SK-N-SH (cell line): ENCODE measurements around the gene DNM2. TPM values are rescaled to one million over a fixed set of nuclear protein-coding genes. Genes with fewer than 3 reads are reported as not detected.
"Not testable (repeated sequence)": the region's sequence is repeated elsewhere in the genome, so short reads cannot be mapped to it uniquely, and the experiment has no call there.

Experiments
- CTCF ChIA-PET: fragments of 300-600, 350-600 bp; formaldehyde crosslinking; extraction: SDS; loops from one replicate; lab custom pipeline; 2021; lab: Yijun Ruan, JAX
- POLR2A ChIA-PET: fragments of 350-600 bp; sonication (Branson Sonifier 250); formaldehyde crosslinking; extraction: SDS; loops from one replicate; lab custom pipeline; 2020; ENCODE audit warnings: antibody characterized with exemption, inconsistent platforms; lab: Yijun Ruan, JAX
- DNase-seq: peaks from one replicate; pipeline ENCODE4 v3.0.0; 2012
- H2AFZ ChIP-seq: fragments of 200-600 bp; sonication (generic); 2 replicates; pipeline ENCODE4 v1.8.1; 2016; ENCODE audit warnings: antibody characterized with exemption, mild to moderate bottlenecking, low read depth
- H3F3A ChIP-seq: fragments of 200-600 bp; sonication (generic); replicated peaks from 2 replicates; pipeline ENCODE3; 2016; ENCODE audit warnings: antibody characterized with exemption, mild to moderate bottlenecking; ENCODE audit not compliant: insufficient read depth
- H3K27ac ChIP-seq, 2 experiments: fragments of 200-500 bp in 1 of 2; fragments of 200-600 bp in 1 of 2; sonication (Bioruptor generic) in 1 of 2; sonication (generic), shearing (Covaris generic) in 1 of 2; 2 replicates each; pipeline versions ENCODE4 v1.5.1 to v1.6.1; 2014 to 2016; ENCODE audit warnings: low read depth in 2 of 2, inconsistent platforms in 1 of 2, low read length in 1 of 2, mild to moderate bottlenecking in 1 of 2, mixed read lengths in 1 of 2
- H3K27me3 ChIP-seq: fragments of 200-600 bp; sonication (generic), shearing (Covaris generic); 2 replicates; pipeline ENCODE4 v1.6.1; 2016; ENCODE audit warnings: mixed run types; ENCODE audit not compliant: insufficient read depth
- H3K36me3 ChIP-seq, 2 experiments: fragments of 200-500 bp in 1 of 2; fragments of 200-600 bp in 1 of 2; sonication (Bioruptor generic) in 1 of 2; sonication (generic) in 1 of 2; replicated peaks in 1 of 2; 2 replicates each; pipeline versions ENCODE3 to v1.5.1; 2014 to 2016; ENCODE audit warnings: low read length in 1 of 2, mild to moderate bottlenecking in 1 of 2; ENCODE audit not compliant: insufficient read depth in 2 of 2, control insufficient read depth in 1 of 2
- H3K4me1 ChIP-seq, 2 experiments: fragments of 200-500 bp in 1 of 2; fragments of 200-600 bp in 1 of 2; sonication (Bioruptor generic) in 1 of 2; sonication (generic), shearing (Covaris generic) in 1 of 2; 2 replicates each; pipeline versions ENCODE4 v1.5.1 to v1.6.1; 2014 to 2016; ENCODE audit warnings: low read depth in 1 of 2, low read length in 1 of 2, mixed run types in 1 of 2; ENCODE audit not compliant: insufficient read depth in 2 of 2, control insufficient read depth in 1 of 2
- H3K4me2 ChIP-seq: fragments of 200-600 bp; sonication (generic), shearing (Covaris generic); 2 replicates; pipeline ENCODE4 v1.6.1; 2017; ENCODE audit warnings: mixed run types
- H3K4me3 ChIP-seq, 2 experiments: fragments of 200-500 bp in 1 of 2; fragments of 200-600 bp in 1 of 2; sonication (Bioruptor generic) in 1 of 2; sonication (generic), shearing (Covaris generic) in 1 of 2; 2 replicates each; pipeline versions ENCODE4 v1.5.1 to v1.8.1; 2014 to 2016; ENCODE audit warnings: low read depth in 2 of 2, inconsistent platforms in 1 of 2, low read length in 1 of 2, mild to moderate bottlenecking in 1 of 2, mixed read lengths in 1 of 2, moderate library complexity in 1 of 2
- H3K79me2 ChIP-seq: fragments of 200-600 bp; sonication (generic); 2 replicates; pipeline ENCODE4 v1.8.1; 2017; ENCODE audit warnings: mild to moderate bottlenecking; ENCODE audit not compliant: insufficient read depth
- H3K9ac ChIP-seq: fragments of 200-600 bp; sonication (generic); 2 replicates; pipeline ENCODE4 v1.6.1; 2017; ENCODE audit warnings: mixed run types
- H3K9me2 ChIP-seq: fragments of 200-600 bp; sonication (generic); 2 replicates; pipeline ENCODE4 v1.6.1; 2017; ENCODE audit warnings: mixed run types
- H3K9me3 ChIP-seq: fragments of 200-600 bp; sonication (generic); 2 replicates; pipeline ENCODE4 v1.6.1; 2017; ENCODE audit warnings: mixed run types, mild to moderate bottlenecking, moderate library complexity
- H4K20me1 ChIP-seq: fragments of 200-600 bp; sonication (generic); 2 replicates; pipeline ENCODE4 v1.6.1; 2017; ENCODE audit warnings: mild to moderate bottlenecking, mixed run types; ENCODE audit not compliant: insufficient read depth
- GABPA ChIP-seq: IDR thresholded peaks from 2 replicates; pipeline ENCODE4 v1.4.0; 2012; ENCODE audit warnings: low read depth, mild to moderate bottlenecking
- GATA2 ChIP-seq: sonication (generic); formaldehyde crosslinking; IDR thresholded peaks from 2 replicates; pipeline ENCODE4 v1.5.0; 2020; ENCODE audit warnings: mild to moderate bottlenecking, missing genetic modification reagents
- MEF2A ChIP-seq: IDR thresholded peaks from 2 replicates; pipeline ENCODE4 v1.4.0; 2012; ENCODE audit warnings: low read depth, borderline replicate concordance
- NRF1 ChIP-seq: IDR thresholded peaks from 2 replicates; pipeline ENCODE4 v1.6.1; 2012; ENCODE audit warnings: low read depth, mild to moderate bottlenecking, low read length
- RAD21 ChIP-seq: IDR thresholded peaks from 2 replicates; pipeline ENCODE4 v1.6.1; 2012; ENCODE audit warnings: mild to moderate bottlenecking, low read length
- RCOR1 ChIP-seq: fragments of 150-350 bp; IDR thresholded peaks from 2 replicates; pipeline ENCODE4 v1.6.1; 2017; ENCODE audit warnings: antibody characterized with exemption, low read length
- SIN3A ChIP-seq: IDR thresholded peaks from 2 replicates; pipeline ENCODE4 v1.6.1; 2012; ENCODE audit warnings: low read depth, mild to moderate bottlenecking, low read length, moderate library complexity, borderline replicate concordance
- SMC3 ChIP-seq: IDR thresholded peaks from 2 replicates; pipeline ENCODE4 v1.6.1; 2012; ENCODE audit warnings: low read depth, low read length, improper control_type of control experiment
- YY1 ChIP-seq: IDR thresholded peaks from 2 replicates; pipeline ENCODE4 v1.4.0; 2012; ENCODE audit warnings: low read depth, mild to moderate bottlenecking
- WGBS: methylation state at CpG from one replicate; pipeline ENCODE4 v1.1.6; 2017; ENCODE audit warnings: low lambda C conversion rate; 5-methylcytosine and 5-hydroxymethylcytosine counted together
- polyA plus RNA-seq, 3 experiments: library from polyadenylated mRNA; depleted of rRNA; stranded (reverse); fragments of >200 nt; gene quantifications; 2 replicates each; pipeline ENCODE4 v1.2.3, GENCODE V29; 2012
- TF ChIP-seq, protein P1 (sequence below): IDR thresholded peaks from 2 replicates; pipeline ENCODE4 v1.4.0; 2012; ENCODE audit warnings: low read depth, borderline replicate concordance
- TF ChIP-seq, protein P2 (sequence below): IDR thresholded peaks from 2 replicates; pipeline ENCODE4 v1.4.0; 2012; ENCODE audit warnings: low read depth
- TF ChIP-seq, protein P3 (sequence below): IDR thresholded peaks from 2 replicates; pipeline ENCODE4; 2012
- TF ChIP-seq, protein P4 (sequence below): IDR thresholded peaks from 2 replicates; pipeline ENCODE4 v1.6.1; 2012; ENCODE audit warnings: mild to moderate bottlenecking, low read depth, low read length, moderate library complexity
- TF ChIP-seq, protein P5 (sequence below): fragments of 150-350 bp; IDR thresholded peaks from 2 replicates; pipeline ENCODE4 v1.6.1; 2017; ENCODE audit warnings: antibody characterized with exemption, low read length, low read depth, borderline replicate concordance

DNM2 gene
- polyA plus RNA-seq, 1 of the 3 experiments (the other 2 are of a cell fraction): 52.5 TPM

- no peak for TF ChIP-seq SIN3A
These were observed 24.6 kb downstream of the DNM2 start (continued) for GRCh38 chr19:10742476-10742875.

- peaks cover 80% of the 10 kb centered on the region for H4K20me1 ChIP-seq
- no peaks in the 10 kb centered on the region for H3K9me2 ChIP-seq
- no peak overlapping the region for H3K4me3 ChIP-seq
- ChIA-PET POLR2A (no interaction called here), CTCF (interaction anchor here (0.7 kb wide), 1 partner anchor 26 kb away, joined by 3 read pairs; no protein-coding TSS in a partner anchor)
- 0 out of 2 replicates have a peak, but pooled peaks cover 10% of the 10 kb centered on the region for H3K9me3 ChIP-seq
- no peak for DNase-seq
- H2AFZ ChIP-seq: no peak overlapping the region
- TF ChIP-seq GATA2 (CRISPR knock-in tag): no peak
- TF ChIP-seq, protein P1, sequence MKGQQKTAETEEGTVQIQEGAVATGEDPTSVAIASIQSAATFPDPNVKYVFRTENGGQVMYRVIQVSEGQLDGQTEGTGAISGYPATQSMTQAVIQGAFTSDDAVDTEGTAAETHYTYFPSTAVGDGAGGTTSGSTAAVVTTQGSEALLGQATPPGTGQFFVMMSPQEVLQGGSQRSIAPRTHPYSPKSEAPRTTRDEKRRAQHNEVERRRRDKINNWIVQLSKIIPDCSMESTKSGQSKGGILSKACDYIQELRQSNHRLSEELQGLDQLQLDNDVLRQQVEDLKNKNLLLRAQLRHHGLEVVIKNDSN: no peak
- WGBS: 85% methylated on average over 7 of the region's 11 CpGs
- no peak overlapping the region for H3K9ac ChIP-seq
- H3K36me3 ChIP-seq: peaks cover 0 to 6% of the 10 kb centered on the region in 2 experiments
- H3K27me3 ChIP-seq: no peaks in the 10 kb centered on the region
- H3K79me2 ChIP-seq: peaks cover 97% of the 10 kb centered on the region
- H3K4me1 ChIP-seq: peaks cover 8 to 28% of the 10 kb centered on the region in 2 experiments; a peak in 3 of 4 replicates
- H3F3A ChIP-seq: peaks cover 14% of the 10 kb centered on the region
- no peak overlapping the region for H3K4me2 ChIP-seq
- H3K27ac ChIP-seq: no peak overlapping the region; a peak in 1 of 4 replicates
These were observed 26.4 kb downstream of the DNM2 start for GRCh38 chr19:10744253-10744798.

DNA sequence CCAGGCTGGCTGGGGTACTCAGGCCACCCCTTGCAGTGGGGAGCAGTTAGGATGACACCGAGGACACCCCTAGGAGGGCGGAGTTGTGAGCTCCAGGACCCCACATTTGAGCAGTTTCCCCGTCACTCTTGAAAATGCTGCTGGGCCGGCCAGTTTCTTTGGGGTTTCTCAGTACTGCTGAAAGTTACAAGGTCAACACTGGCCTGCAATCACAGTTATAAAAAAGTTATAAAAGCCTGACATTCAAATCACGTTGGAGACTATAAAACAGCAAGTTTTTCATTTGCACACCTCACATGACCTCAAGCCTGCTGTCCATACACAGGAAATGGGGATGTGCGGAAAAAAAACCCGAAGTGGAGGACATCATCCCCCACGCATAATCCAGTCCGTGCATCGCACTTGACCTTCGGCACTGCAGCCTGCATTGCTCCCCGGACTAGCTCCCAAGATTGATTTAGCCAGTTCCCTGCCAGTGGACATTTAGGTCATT, 27.0 kb downstream of the DNM2 start:
- no peak overlapping the region for H3K9ac ChIP-seq
- 96% methylated on average over 11 of the region's 12 CpGs for WGBS
- CTCF ChIA-PET: no interaction called here
- peaks cover 9 to 33% of the 10 kb centered on the region in 2 experiments; a peak in 3 of 4 replicates for H3K4me1 ChIP-seq
- H3K27ac ChIP-seq: no peak overlapping the region
- H3K9me3 ChIP-seq: 0 out of 2 replicates have a peak, but pooled peaks cover 10% of the 10 kb centered on the region
- peaks cover 97% of the 10 kb centered on the region for H3K79me2 ChIP-seq
- H3K27me3 ChIP-seq: no peaks in the 10 kb centered on the region
- peaks cover 0 to 6% of the 10 kb centered on the region in 2 experiments for H3K36me3 ChIP-seq
- H3F3A ChIP-seq: peaks cover 14% of the 10 kb centered on the region
- no peak overlapping the region for H2AFZ ChIP-seq
- no peaks in the 10 kb centered on the region for H3K9me2 ChIP-seq
- POLR2A ChIA-PET: no interaction called here
- no peak for DNase-seq
- no peak for TF ChIP-seq SMC3
- no peak for TF ChIP-seq YY1
- TF ChIP-seq, protein P2, sequence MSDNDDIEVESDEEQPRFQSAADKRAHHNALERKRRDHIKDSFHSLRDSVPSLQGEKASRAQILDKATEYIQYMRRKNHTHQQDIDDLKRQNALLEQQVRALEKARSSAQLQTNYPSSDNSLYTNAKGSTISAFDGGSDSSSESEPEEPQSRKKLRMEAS: no peak
- TF ChIP-seq MEF2A: no peak
- TF ChIP-seq, protein P3, sequence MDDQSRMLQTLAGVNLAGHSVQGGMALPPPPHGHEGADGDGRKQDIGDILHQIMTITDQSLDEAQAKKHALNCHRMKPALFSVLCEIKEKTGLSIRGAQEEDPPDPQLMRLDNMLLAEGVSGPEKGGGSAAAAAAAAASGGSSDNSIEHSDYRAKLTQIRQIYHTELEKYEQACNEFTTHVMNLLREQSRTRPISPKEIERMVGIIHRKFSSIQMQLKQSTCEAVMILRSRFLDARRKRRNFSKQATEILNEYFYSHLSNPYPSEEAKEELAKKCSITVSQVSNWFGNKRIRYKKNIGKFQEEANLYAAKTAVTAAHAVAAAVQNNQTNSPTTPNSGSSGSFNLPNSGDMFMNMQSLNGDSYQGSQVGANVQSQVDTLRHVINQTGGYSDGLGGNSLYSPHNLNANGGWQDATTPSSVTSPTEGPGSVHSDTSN: no peak
- TF ChIP-seq RCOR1: no peak
- no peak for TF ChIP-seq NRF1
- TF ChIP-seq, protein P4, sequence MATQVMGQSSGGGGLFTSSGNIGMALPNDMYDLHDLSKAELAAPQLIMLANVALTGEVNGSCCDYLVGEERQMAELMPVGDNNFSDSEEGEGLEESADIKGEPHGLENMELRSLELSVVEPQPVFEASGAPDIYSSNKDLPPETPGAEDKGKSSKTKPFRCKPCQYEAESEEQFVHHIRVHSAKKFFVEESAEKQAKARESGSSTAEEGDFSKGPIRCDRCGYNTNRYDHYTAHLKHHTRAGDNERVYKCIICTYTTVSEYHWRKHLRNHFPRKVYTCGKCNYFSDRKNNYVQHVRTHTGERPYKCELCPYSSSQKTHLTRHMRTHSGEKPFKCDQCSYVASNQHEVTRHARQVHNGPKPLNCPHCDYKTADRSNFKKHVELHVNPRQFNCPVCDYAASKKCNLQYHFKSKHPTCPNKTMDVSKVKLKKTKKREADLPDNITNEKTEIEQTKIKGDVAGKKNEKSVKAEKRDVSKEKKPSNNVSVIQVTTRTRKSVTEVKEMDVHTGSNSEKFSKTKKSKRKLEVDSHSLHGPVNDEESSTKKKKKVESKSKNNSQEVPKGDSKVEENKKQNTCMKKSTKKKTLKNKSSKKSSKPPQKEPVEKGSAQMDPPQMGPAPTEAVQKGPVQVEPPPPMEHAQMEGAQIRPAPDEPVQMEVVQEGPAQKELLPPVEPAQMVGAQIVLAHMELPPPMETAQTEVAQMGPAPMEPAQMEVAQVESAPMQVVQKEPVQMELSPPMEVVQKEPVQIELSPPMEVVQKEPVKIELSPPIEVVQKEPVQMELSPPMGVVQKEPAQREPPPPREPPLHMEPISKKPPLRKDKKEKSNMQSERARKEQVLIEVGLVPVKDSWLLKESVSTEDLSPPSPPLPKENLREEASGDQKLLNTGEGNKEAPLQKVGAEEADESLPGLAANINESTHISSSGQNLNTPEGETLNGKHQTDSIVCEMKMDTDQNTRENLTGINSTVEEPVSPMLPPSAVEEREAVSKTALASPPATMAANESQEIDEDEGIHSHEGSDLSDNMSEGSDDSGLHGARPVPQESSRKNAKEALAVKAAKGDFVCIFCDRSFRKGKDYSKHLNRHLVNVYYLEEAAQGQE: no peak
- no peak for TF ChIP-seq RAD21
- TF ChIP-seq GABPA: no peak
- TF ChIP-seq, protein P5, sequence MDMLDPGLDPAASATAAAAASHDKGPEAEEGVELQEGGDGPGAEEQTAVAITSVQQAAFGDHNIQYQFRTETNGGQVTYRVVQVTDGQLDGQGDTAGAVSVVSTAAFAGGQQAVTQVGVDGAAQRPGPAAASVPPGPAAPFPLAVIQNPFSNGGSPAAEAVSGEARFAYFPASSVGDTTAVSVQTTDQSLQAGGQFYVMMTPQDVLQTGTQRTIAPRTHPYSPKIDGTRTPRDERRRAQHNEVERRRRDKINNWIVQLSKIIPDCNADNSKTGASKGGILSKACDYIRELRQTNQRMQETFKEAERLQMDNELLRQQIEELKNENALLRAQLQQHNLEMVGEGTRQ: no peak
- TF ChIP-seq, all 33 proteins: peak for 0
- Histone ChIP-seq H4K20me1 (peaks cover 85% of the 10 kb centered on the region), H3K4me2 (no peak overlapping the region), H3K4me3 (no peak overlapping the region)

GRCh38 chr19:10746437-10746836, 28.6 kb downstream of the DNM2 start:
- peaks cover 9 to 37% of the 10 kb centered on the region in 2 experiments; a peak in 3 of 4 replicates for H3K4me1 ChIP-seq
- H2AFZ ChIP-seq, H3K4me3 ChIP-seq, H3K9me2 ChIP-seq, H3K4me2 ChIP-seq, H3F3A ChIP-seq, DNase-seq, H3K9ac ChIP-seq, H3K36me3 ChIP-seq, H3K9me3 ChIP-seq, H3K27ac ChIP-seq, POLR2A ChIA-PET, CTCF ChIA-PET, H3K27me3 ChIP-seq: not testable (repeated sequence)
- peaks cover 97% of the 10 kb centered on the region for H3K79me2 ChIP-seq
- peaks cover 97% of the 10 kb centered on the region for H4K20me1 ChIP-seq
- 92% methylated on average over 8 of the region's 8 CpGs for WGBS
